Thyroid gland (tissue), 4 donors: Measurements from ENCODE around the gene DEFB118. TPM values are rescaled to one million over a fixed set of nuclear protein-coding genes. Genes with fewer than 3 reads are reported as not detected.

Source experiments
- DNase-seq, 2 donors: peaks; one replicate each; pipeline ENCODE4 v3.0.0-alpha.2; 2019
- H3K27ac ChIP-seq, 3 donors: fragments of 200-600 bp; sonication (generic); 1 replicate in 2 of 3; 2 replicates in 1 of 3; pipeline ENCODE4 v1.5.1; 2016 to 2019; ENCODE audit warnings: mild to moderate bottlenecking in 1 of 3, moderate library complexity in 1 of 3
- H3K27me3 ChIP-seq: fragments of 200-600 bp; sonication (generic); one replicate; pipeline ENCODE4 v1.5.1; 2019
- H3K36me3 ChIP-seq, 2 donors: fragments of 200-600 bp; sonication (generic); one replicate each; pipeline ENCODE4 v1.5.1; 2016 to 2019
- H3K4me1 ChIP-seq, 2 donors: fragments of 200-600 bp; sonication (generic); one replicate each; pipeline ENCODE4 v1.5.1; 2017 to 2019
- H3K4me3 ChIP-seq, 3 donors: fragments of 200-600 bp; sonication (generic); replicated peaks in 1 of 3; 1 replicate in 2 of 3; 2 replicates in 1 of 3; pipeline ENCODE4 v1.5.1; 2016; ENCODE audit warnings: mild to moderate bottlenecking in 1 of 3
- H3K9me3 ChIP-seq: fragments of 200-600 bp; sonication (generic); one replicate; pipeline ENCODE4 v1.5.1; 2017
- POLR2A ChIP-seq, 2 donors: fragments of 450-650 bp; IDR thresholded peaks; one replicate each; pipeline ENCODE4 v1.6.1; 2017; ENCODE audit warnings: antibody characterized with exemption in 2 of 2, mild to moderate bottlenecking in 2 of 2, moderate library complexity in 1 of 2
- WGBS, 2 donors: methylation state at CpG; one replicate each; pipeline ENCODE4 v1.1.5; 2017; 5-methylcytosine and 5-hydroxymethylcytosine counted together
- intact Hi-C: fragments of 100-400 bp; cut with DNase I; formaldehyde crosslinking; loops from one replicate; pipeline ENCODE4 v1.15.1; 2023
- total RNA-seq, 4 donors: library from RNA; depleted of rRNA; stranded (reverse); fragments of >200 nt; gene quantifications; one replicate each; pipeline ENCODE4 v1.2.3, GENCODE V29; 2016
- TF ChIP-seq, protein P1 (sequence below), 6 experiments: fragments of 200-600 bp in 3 of 6; fragments of 450-650 bp in 3 of 6; sonication (generic) in 3 of 6; IDR thresholded peaks; one replicate each; pipeline ENCODE4 v1.5.1; 2016 to 2019; ENCODE audit warnings: antibody characterized with exemption in 6 of 6, mild to moderate bottlenecking in 2 of 6, inconsistent platforms in 1 of 6, moderate library complexity in 1 of 6

Gene DEFB118
- total RNA-seq, 4 donors from 2014 or later: not detected

DNA sequence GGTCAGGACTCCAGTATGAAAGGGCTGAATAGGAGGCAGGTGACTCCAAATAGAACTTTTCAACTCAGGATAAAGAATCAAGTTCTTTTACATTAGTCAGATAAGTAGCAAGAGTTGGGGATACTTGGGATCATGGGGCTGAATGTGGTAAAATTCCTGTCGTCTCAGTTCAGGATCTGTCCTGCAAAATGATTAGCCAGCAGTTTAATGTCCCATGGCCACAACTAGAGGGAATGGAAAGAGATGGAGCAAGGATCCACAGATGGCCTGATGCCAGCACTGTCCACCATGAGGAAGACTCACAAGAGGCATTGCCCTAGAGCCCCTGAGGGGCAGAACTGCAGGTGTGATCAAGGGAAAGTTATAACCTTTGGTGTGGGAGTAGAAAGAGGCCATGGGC is 35.5 kb downstream of the DEFB118 start:
- Histone ChIP-seq H3K27me3 (no peaks in the 10 kb centered on the region), H3K4me3 (no peak overlapping the region), H3K4me1 (no peaks in the 10 kb centered on the region), H3K27ac (no peak overlapping the region), H3K9me3 (no peaks in the 10 kb centered on the region), H3K36me3 (no peaks in the 10 kb centered on the region)
- no peak for DNase-seq
- no peak for TF ChIP-seq POLR2A (IDR thresholded peaks at IDR 0.05)
- TF ChIP-seq, protein P1, sequence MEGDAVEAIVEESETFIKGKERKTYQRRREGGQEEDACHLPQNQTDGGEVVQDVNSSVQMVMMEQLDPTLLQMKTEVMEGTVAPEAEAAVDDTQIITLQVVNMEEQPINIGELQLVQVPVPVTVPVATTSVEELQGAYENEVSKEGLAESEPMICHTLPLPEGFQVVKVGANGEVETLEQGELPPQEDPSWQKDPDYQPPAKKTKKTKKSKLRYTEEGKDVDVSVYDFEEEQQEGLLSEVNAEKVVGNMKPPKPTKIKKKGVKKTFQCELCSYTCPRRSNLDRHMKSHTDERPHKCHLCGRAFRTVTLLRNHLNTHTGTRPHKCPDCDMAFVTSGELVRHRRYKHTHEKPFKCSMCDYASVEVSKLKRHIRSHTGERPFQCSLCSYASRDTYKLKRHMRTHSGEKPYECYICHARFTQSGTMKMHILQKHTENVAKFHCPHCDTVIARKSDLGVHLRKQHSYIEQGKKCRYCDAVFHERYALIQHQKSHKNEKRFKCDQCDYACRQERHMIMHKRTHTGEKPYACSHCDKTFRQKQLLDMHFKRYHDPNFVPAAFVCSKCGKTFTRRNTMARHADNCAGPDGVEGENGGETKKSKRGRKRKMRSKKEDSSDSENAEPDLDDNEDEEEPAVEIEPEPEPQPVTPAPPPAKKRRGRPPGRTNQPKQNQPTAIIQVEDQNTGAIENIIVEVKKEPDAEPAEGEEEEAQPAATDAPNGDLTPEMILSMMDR (IDR thresholded peaks at IDR 0.05): no peak
- intact Hi-C loops: no loop called here
- 54 to 82% methylated on average over 1 of the region's 1 CpG for WGBS, 2 donors

DNA sequence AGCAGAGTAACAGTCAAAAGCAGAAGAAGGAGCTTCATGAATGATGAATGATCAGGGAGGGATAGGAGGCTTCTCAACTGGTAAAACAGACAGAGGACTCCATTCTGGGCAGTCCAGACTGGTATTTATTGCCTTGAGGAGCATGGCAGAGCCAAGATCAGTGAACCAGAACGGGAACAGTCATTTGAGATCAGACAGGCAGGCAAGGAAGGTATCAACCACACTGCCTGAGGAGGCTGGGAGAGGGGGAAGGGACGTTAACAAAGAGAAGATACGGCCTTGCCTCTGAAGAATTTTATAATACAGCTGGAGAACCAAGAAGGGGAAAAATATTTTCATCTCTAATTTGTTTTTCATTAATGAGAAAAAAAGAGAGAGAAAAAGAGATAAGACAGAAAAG is 37.7 kb downstream of the DEFB118 start, which contains the start of gene DEFB121:
Gene DEFB121, minus strand, starts transcription at position 101 of the 400 bp plus-strand sequence. Its CDS starts 63 bp downstream, at position 38.
- intact Hi-C loops: no loop called here
- TF ChIP-seq POLR2A (IDR thresholded peaks at IDR 0.05): no peak
- TF ChIP-seq, protein P1 (IDR thresholded peaks at IDR 0.05): no peak
- Histone ChIP-seq H3K4me3 (no peak within 1 kb of the TSS), H3K36me3 (no peaks in the 10 kb centered on the region), H3K4me1 (no peaks in the 10 kb centered on the region), H3K27ac (no peak within 1 kb of the TSS), H3K27me3 (no peaks in the 10 kb centered on the region), H3K9me3 (no peaks in the 10 kb centered on the region)
- no peak for DNase-seq
- WGBS, 2 donors: 47 to 48% methylated on average over 3 of the region's 3 CpGs

DNA sequence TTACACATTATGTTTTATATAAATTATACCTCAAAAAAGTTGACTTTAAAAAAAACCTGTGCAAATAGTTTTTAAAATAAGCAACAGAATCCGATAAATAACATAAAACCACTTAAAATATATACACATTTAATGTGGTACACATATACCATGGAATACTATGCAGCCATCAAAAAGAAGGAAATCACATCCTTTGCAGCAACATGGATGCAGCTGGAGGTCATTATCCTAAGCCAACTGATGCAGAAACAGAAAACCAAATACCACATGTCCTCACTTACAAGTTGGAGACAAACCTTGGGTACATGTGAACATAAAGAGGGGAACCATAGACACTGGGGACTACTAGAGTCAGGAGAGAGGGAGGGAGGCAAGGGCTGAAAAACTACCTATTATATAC is 41.6 kb downstream of the DEFB118 start:
- Histone ChIP-seq H3K36me3 (no peaks in the 10 kb centered on the region), H3K4me1 (no peaks in the 10 kb centered on the region)
- WGBS, 2 donors: 47 to 62% methylated on average over 1 of the region's 1 CpG

DNA sequence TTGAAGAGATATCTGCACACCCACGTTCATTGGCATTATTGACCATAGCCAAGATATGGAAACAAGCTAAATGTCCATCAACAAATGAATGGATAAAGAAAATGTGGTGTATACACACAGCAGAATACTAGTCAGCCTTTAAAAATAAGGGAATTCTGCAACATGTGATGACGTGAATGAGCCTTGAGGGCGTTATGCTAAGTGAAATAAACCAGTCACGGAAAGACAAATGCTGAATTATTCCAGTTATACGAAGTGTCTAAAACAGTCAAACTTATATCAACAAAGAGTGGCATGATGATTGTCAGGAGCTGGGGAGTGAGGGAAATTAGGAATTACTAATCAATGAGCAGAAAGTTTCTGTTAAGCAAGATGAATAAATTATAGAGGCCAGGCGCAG is 46.0 kb downstream of the DEFB118 start:
- DNase-seq: no peak
- no peaks in the 10 kb centered on the region for H3K36me3 ChIP-seq
- intact Hi-C loops: no loop called here
- WGBS, 2 donors: 65 to 69% methylated on average over 6 of the region's 6 CpGs
- H3K27ac ChIP-seq: no peak overlapping the region
- H3K27me3 ChIP-seq: no peaks in the 10 kb centered on the region
- H3K4me1 ChIP-seq: no peaks in the 10 kb centered on the region
- no peaks in the 10 kb centered on the region for H3K9me3 ChIP-seq
- no peak overlapping the region for H3K4me3 ChIP-seq
- TF ChIP-seq, protein P1 (IDR thresholded peaks at IDR 0.05): no peak
- no peak for TF ChIP-seq POLR2A (IDR thresholded peaks at IDR 0.05)

More for the DNA sequence above, 41.6 kb downstream of the DEFB118 start:
- Histone ChIP-seq H3K9me3 (no peaks in the 10 kb centered on the region), H3K27ac (no peak overlapping the region), H3K4me3 (no peak overlapping the region), H3K27me3 (no peaks in the 10 kb centered on the region)
- intact Hi-C loops: no loop called here
- TF ChIP-seq, protein P1 (IDR thresholded peaks at IDR 0.05): no peak
- no peak for TF ChIP-seq POLR2A (IDR thresholded peaks at IDR 0.05)
- no peak for DNase-seq

DNA sequence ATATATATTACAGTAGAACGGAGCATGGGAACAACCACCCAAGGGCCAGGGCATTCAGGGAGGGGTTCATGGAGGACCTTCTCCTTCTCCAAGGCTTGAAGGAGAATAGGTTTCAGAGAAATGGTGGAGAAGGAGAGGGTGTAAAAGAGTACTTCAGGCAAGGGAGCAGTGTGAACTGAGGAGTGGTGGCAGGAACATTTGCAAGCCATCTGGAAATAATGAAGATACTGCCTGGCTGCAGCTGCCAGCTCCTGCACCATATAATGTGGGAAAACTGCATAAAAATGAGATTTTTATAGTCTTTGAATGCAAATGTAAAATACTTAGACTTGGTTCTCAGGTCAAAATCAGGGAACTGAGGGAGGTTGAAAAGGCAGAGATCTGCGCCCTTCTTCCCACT is 47.3 kb downstream of the DEFB118 start:
- no peak overlapping the region for H3K27ac ChIP-seq
- WGBS, 2 donors: 88 to 90% methylated on average over 2 of the region's 2 CpGs
- intact Hi-C loops: no loop called here
- H3K4me1 ChIP-seq: no peaks in the 10 kb centered on the region
- no peak for TF ChIP-seq POLR2A (IDR thresholded peaks at IDR 0.05)
- TF ChIP-seq, protein P1 (IDR thresholded peaks at IDR 0.05): no peak
- H3K36me3 ChIP-seq: no peaks in the 10 kb centered on the region
- H3K4me3 ChIP-seq: no peak overlapping the region
- no peaks in the 10 kb centered on the region for H3K9me3 ChIP-seq
- no peak for DNase-seq
- H3K27me3 ChIP-seq: no peaks in the 10 kb centered on the region
